DMS 273 treated with DMSO at 0.1 percent for 48 hours (cell line): ENCODE measurements around the gene GOT1.

ENCODE experiments used
- DNase-seq: peaks from one replicate; lab custom pipeline; 2025; lab: John Stamatoyannopoulos, UW

Gene GOT1

DNA sequence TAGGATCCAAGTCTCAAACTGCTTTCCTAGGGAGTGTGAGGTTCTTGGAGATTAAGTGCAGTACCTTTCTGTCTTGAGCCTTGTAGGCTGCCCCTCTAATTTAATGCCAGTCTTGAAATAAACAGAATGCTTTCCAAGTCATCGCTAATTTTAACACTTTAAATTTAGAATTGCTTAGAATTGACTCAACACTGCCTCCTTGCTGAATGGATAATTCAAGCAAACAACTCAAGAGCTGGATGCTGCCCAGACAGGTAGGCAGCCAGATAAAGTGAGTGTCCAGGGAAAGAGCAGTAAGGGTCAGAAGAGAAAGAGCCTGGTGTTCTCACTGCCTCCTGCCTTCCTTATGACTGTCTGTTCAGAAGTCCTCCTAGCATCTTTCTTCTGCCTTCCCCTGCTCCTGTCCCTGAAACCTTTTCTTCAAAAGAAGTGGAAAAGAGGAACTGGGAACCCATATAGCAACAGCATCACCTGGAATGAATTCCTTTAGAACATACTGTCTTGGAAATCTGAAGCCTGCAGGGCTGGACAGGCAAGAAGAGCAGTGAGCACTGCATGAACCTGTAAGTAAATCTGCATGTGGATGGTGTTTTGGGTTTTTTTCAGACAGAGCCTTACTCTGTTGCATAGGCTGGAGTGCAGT is 3.1 kb upstream of the GOT1 start:
- no peak for DNase-seq

DNA sequence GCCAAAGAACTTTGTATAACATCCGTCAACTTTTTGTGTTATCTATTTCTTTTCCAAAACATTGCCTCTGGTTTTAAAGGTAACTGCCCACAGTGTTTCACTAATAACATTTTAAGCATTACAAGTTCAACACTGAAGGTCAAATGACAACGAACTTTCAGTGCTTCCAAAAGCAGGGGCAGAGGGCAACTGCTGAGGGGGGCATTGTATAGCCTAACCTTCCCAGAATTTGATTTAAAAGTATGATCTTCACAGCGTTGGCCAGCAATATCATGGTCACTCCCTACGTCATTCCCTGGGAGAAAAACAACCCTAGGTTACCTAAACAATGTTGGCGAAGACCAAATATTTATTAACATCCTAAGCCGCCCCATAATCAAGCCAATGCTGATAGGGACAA is 2.5 kb upstream of the GOT1 start:
- no peak for DNase-seq

DNA sequence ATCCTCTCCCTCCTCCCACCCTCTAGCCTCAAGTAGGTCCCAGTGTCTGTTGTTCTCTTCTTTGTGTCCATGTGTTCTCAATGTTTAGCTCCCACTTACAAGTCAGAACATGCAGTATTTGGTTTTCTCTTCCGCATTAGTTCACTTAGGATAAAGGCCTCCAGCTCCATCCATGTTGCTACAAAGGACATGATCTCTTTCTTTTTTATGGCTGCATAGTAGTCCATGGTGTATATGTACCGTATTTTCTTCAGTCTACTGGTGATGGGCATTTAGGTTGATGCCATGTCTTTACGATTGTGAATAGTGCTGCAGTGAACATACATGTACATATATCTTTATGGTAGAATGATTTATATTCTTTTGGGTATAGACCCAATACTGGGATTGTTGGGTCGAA is 1.6 kb upstream of the GOT1 start:
- DNase-seq = no peak

DNA sequence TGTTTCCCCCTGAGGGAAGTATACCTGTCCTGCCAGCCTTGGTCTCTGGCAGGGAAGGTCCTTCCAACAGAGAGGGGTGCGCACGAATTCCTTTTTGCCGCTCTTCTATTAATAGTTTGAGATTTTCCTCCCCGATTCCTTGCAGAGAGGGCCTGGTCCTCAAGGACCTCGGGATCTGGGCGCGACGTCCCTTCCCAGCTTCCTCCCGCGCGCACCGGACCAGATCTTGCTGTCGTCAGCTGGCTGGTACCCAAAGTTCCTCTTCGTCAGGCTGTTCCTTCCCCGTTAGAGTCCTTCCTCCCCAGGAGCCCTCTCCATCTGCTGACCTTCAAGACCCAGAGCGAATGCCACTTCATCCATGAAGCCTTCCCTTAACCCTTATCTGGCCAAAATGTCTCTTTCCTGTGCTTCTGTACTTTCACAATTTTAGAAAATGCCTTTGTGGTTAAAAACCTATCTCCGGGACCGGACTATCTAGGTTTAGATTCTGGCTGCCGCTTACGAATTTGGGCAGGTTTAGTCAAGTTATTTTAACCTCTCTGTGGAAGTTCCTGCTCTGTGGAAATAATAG is 851 bp upstream of the GOT1 start:
- no peak for DNase-seq

DNA sequence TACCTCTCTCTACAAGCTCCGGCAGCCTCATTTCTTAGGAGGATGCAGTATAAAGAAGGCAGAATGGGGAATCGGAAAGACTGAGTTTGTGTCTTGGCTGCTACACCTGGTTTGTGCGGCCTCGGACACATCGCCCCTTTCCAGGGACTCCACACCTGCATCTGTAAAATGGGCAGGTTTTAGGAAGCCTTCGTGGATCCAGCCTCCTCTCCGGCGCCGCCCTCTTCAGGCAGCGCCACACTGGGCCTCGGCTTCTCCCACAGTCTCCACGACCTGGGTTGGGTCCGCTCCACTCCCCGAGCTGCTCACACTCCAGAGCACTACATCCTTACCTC is 341 bp downstream of the GOT1 start:
- DNase-seq = no peak

DNA sequence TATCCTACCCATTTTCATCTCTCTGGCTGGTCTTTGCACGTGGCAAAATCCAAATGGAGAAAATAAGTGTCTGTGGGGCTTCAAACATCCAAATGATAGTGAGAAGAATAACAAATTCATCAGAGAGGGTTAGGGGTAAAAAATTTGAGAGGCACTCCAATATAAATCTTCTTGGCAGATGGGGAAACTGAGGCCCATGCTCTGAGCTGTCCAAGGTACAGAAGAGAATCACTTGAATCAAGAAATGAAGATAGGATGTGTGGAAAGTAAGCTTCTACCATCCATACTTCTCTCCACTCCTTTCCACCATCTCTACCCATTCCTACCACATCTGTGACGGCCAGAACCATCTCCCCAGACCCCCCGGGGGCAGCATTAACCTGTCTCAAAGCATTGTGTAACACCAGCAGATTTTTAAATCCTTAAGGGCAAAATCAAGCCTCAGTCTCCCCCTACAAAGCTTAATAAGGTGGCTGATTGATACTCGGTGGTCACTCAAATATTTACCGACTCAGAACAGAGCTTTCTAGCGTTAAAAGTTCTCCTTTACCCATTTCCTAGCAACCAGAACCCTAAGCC is 818 bp downstream of the GOT1 start:
- no peak for DNase-seq

DNA sequence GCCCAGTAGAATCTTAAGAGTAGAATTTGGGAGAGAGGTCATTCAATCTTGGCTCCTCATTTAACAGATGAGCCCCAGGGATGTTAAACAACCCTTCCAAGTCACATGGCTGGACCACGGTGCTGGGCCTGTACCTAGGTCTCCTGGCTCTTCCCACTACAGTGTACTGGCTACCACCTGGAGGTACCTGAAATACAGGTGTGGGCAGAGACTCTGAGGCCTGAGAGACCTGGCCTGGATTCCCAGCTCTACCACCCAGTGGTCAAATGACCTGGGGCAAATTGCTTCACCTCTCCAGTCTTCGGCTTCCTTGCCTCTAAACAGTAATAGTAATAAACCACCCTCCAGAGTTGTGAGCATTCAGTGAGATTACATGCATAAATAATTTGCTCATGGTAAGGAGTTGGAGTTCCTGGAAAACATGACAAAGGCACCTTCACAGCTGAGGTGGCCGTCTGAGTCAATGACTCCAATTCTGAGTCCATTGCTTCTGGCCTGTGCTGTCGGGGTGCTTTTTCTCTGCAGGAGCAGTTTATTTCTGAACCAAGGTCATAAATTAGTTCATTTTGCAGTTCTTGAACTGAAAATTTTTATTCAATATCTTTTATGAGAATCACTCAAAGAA is 2.7 kb downstream of the GOT1 start:
- DNase-seq = no peak

DNA sequence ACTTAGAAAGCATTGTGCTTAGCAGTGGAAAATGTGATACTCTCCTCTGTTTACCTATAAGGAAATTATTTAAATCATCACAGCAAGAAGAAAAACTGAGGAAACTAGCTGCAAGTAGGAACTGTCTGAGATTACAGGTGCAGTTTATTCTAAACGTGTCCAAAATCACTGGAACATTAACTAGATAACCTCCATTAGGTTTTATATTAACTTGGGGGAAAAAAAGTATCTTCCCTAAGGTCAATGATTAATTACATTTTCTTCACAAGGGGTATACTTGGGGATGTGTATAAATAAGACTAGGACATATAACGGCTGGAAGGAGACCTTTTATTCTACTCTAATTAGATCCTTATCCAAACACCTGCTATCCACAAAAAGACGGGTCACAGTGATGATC is 3.7 kb downstream of the GOT1 start:
- no peak for DNase-seq

DNA sequence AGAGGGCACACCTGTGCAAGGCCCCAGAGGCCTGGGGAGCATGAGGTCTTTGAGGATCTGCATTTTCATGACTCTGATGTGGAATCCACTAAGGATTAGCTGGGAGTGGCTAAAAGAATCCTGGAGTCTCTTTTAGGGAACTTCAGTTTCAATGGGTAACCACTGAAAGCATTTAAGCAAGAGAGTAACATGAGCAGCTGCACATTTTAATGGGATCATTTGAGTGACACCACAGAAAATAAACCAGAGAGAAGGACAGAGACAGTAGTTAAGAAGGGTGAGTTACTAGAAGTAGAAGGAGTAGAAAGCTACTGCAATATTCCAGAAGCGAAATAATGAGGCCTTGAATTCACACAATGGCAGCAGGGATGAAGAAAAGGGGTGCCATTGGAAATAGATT is 5.2 kb downstream of the GOT1 start:
- no peak for DNase-seq

DNA sequence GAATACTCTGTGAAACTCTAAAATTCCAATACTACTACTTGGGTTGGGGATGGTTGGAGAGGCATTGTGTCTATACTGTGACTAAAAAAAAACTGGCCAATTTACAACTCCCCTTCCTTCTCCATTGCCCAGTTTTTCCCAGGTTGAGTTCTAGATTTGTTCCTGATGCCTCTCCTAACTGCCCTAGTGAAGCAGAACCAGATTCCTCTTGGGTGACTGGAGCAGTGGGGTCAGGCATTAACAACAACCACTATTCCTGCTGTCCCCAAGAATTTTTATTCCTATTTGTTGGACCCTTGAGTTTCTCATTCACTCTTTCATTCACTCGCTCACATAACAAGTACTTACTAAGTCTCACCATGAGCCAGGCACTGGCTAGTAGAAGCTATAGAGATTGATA is 5.8 kb downstream of the GOT1 start:
- DNase-seq = no peak

DNA sequence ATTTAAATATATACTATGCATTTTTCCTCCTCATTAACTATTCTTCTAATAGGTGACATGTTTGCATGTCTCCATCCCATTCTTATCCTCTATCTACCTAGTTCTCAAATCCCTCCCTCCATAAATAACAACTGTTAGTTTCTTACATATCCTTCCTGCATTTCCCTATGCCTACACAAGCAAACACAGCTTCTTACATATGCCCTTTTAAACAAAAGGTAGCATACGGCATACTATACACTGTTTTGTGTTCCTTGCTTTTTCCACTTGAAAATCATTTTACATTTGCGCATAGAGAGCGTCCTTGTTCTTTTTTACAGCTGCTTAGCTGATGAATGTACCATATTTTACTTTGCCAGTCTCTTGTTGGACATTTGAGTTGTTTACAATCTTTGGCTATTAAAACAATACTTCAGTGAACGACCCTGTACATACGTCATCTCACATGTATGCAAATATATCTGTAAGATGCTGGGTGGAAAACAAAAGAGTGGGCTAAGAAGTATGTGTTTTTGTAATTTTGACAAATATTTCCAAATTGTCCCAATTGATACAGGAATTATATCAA is 7.8 kb downstream of the GOT1 start:
- DNase-seq = no peak

DNA sequence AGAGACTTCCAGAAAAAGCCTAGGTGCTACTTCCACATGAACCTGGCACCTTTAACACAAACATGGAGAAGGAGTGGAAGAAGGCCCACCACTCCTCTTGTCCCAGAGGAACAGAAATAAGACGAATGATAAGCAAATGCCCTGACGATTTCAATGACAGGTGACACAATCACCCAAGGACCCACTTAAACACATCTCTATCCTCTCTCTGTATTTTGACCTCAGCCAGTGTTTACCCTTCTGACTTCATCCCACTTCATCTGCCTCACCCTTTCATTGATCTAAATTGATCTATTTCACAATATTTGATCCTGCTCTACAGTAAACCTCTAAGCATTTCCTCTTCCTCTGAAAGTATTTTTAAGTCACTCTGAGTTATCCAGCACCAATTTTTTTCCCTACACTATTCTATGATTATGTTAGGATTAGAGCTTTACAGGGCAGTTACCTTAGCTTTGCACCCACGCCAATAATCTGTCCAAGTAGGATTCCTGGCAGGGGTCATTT is 9.1 kb downstream of the GOT1 start:
- no peak for DNase-seq

DNA sequence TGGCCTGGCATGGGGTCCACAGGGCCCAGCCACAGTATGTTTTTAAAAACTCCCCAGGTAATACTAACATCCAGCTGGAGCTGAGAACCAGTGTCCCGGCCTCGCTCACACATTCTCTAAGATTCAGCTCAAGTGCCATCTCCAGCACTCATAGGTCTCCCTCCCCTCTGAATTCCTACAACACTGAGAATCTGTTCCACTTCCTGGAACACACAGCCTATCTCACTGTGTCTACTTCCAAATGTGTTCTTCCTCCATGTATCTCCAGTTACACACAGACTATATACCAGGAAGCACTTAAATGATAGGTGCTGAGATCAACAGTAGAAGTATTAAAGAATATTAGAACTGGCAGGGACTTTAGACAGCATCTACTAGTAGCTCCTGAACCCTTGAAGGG is 10.7 kb downstream of the GOT1 start:
- no peak for DNase-seq

DNA sequence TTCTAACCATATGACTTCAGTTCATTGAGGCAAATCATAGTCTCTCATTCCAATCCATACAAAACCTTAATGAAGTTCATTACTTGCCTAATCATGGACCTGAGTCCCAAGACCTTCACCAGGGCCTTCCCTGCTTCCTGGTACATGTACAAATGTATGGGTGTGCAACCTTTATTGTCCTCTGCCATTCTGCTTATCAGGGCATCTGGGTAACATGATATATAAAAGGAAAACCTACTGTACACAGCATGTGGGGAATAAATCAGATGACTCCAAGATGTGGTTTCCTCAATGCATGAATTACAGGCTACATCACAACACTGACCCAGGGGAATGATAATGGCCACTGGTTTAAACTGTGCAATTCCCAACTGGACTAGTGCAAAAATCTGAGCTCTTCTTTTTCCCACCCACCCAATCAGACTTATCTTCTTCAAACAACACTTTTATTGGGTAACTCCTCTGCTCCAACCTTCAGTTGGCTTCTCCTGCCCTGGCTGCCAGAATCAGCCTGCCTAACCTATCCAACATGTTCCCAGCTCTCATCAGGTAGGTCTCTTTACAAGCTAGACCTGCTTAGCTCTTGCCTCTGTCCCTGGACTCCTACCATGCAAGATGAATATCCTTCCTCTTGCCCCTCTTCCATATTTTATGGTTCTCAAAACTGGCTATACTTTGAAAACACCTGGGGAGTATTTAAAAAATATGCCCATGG is 11.4 kb downstream of the GOT1 start:
- DNase-seq = no peak

DNA sequence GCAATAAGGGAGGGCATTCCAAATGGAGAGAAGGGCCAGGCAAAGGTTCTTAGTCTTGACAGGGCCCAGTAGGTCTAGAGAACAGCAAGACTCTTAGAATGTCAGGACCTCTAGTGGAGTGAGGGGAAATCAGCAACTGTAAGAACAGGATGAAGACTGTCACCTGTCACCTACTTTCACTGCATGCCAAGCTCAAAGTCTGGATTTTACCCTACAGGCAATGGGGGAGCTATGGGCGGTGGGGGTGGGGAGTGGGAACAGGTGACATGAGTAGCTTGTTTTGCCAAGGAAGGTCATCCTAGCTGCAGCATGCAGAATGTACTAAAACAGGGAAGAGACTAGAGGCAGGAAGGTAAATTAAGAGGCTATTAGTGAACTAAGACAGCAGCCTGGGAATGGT is 18.3 kb downstream of the GOT1 start:
- DNase-seq = no peak

DNA sequence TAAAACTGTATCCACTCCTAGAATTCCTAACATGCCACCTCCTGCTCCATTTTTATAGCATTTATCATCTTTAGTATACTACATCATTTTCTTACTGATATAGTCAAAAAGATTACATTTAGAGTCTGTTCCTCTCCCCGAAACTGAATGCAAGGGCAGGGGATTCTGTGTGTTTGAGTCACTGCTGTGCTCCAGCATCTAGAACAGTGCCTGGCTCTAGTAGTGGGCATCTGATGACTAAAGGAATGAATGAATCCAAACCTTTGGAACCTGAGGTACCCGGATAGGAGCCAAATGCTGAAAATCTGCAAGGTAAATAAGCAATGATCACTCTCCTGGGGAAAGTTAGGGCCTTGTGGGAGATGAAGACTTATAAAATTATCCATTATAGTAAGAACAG is 18.9 kb downstream of the GOT1 start:
- DNase-seq = no peak

DNA sequence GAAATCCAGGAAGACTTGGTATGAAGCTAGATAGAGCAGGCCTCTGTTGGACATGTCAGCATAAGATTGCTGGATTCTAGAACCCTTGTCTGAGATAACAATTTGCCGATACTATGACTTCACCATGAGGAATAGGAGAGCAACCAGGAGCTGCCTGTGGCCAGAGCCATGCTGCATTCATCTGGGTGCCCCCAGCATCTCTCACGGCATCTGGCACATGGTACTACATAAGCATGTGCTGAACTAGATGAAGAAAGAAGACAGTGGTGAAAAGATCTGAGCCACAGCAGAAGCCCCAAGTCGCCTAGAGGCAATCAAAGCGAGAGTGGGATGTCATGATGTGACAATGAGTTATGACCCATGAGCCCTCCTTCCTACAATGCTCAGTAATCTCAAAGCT is 19.5 kb downstream of the GOT1 start:
- no peak for DNase-seq

DNA sequence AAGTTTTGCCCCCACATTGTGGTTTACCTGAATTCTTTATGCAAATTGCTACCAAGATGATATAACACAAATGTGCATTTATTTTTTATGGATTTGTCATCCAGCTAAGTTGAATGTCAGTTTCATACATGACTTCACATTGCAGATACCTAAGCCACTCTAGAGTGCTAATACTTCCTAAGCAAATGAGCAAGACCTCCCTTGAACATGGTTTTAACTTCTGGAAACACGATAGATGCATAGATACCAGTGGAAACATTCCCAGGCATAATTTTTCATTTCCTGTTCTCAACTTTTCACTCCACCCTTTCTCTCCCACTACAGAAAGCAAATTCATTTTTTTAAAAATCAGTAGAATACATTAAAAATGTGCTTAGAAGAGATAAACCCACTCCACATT is 20.3 kb downstream of the GOT1 start:
- DNase-seq = no peak

DNA sequence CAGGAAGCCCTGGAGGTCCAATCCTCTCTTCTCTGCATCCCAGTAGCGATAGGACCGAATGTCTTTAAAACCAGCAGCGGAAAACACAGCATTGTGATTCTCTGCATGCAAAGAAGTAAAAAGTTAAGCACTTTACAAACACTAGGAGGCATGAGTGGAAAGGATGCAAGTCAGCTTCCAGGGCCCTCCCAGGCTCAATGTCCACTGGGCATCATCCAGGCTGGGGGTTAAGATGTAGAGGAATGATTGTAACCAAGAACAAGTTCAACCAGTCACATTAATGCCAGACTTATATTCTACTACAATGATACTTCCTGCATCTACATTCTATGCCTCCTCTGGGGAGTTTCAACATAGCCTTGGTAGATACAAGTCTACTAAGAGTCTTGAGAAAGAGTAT is 24.3 kb downstream of the GOT1 start:
- DNase-seq = no peak

DNA sequence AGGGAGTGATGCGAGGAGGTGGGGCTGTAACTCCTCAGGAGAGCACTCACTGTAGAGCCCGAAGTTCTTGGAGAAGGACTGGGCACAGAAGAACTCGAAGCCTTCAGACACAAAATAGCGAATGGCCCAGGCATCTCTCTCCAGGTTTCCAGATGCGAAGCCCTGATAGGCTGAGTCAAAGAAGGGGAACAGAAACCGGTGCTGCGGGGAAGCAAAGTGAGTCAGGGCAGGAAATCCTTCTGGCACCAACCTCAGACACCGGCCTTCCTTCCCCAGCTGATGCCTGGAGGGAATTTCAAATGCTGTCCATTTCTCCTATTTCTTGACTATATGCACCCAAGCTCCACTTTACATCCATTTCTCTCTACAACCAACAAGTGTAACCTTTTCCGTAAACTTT is 26.8 kb downstream of the GOT1 start:
- no peak for DNase-seq

DNA sequence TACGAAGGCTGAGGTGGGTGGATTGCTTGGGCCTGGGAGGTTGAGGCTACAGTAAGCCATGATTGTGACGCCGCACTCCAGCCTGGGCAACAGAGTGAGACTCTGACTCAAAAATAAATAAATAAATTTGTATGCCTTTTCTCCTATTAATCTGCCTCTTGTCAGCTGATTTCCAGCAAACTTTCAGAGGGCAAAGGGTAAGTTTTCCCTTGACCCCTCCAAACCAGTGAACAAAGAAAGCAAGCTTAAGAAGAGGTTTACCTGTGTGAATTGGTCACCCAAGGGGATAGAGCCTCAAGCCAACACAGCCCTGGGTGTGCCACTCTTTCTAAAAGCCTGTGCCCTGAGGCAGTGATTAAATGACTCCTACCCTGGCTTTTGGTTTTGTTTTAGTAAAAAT is 30.8 kb downstream of the GOT1 start:
- no peak for DNase-seq

DNA sequence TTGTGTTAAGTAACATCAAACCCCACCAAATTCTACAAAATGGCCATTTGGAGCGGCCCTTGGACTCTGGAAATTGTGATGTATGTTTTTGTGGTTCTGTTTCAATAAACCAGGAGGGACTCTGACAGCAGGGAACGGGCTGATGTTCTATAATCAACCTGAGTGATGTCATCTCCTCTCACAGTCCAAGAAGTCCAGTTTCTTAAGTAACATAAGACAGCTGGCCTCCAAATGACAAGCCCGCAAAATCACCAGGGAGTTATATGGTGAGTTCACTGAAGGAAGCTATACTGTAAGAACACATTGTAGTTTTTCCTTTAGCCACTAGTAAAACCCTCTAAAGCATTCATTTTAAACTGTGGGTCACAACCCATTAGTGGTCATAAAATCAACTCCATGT is 34.0 kb downstream of the GOT1 start:
- no peak for DNase-seq
